NCI-H2196 treated with DMSO at 0.1 percent for 48 hours (cell line): ENCODE data around the gene DEF6.
"Not testable (repeated sequence)": the region's sequence is repeated elsewhere in the genome, so short reads cannot be mapped to it uniquely, and the experiment has no call there.

Source experiments
- DNase-seq: peaks from one replicate; lab custom pipeline; 2025; ENCODE audit not compliant: unreplicated experiment; lab: John Stamatoyannopoulos, UW

The DEF6 gene

DNA sequence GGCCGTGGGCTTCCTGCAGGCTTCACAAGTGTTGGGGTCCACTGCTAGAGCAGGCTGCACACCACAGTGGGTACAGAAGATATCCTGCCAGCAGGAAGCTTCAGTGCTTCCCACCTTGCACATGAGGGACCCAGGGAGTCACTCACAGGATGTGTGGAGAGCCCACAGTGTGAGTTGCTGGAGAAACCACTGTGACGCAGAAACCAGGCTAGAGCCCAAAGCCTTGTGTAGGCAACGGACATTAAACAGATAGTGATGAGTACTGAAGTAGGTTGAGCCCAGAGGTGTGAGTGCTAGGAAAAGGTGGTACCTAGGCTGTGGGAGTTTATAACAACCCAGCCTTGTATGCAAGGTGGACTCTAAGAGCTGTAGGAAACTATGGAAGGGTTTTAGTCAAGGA is 18.9 kb upstream of the DEF6 start:
- no peak for DNase-seq

DNA sequence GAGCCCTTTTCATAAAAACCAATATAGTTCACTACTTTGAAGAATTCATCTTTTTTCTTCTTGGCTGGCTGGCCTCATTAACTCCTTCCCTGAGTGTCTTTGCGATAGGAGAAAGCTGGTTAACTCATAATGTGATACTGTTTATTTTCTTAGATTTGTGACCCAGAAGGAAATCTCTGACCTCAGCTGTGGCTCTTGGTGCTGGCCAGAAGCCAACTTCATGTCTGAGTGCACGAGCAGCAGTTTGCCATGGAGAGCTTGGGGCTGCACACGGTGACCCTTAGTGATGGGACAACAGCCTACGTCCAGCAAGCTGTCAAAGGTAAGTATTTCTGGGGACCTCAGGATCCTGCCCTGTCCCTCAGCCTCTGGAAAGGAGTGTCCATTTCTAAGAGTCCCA is 16.7 kb upstream of the DEF6 start:
- no peak for DNase-seq

DNA sequence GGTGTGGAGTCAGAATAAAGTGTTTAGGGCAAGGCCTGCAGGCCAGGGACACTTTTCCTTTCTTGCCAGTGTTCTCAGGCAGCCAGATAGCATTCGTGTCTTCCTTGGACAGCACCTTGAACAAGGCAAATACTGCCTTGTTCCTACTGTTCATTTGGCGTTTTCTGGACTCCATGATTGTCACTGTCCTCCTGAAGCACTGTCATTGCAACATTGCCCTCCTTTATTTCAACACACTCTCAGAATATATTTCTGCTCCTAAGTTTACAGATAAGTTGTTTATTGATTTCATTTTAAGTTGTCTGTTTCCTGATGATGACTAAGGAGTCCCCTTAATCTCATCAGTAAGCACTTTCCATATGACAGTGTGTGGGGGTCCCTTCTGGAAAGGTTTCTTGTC is 15.1 kb upstream of the DEF6 start:
- DNase-seq = no peak

DNA sequence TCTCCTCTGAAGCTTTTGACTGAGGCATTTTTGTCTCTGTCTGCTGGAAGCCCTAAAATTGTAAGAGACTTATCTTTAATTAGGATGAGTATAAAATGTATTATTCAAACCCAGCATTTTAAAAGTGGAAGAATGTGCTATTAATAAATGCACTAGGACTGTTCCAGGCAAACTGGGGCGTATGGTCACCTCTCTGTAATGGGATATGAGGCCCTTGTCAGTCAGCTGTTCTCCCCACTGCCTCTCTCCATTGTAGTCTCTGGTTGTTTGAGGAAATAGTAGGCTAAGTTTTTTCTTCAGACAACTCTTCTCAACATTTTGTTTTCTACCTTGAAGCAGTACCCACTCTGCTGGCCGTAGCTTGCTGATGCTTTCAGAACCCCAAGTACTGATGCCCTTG is 14.3 kb upstream of the DEF6 start:
- no peak for DNase-seq

DNA sequence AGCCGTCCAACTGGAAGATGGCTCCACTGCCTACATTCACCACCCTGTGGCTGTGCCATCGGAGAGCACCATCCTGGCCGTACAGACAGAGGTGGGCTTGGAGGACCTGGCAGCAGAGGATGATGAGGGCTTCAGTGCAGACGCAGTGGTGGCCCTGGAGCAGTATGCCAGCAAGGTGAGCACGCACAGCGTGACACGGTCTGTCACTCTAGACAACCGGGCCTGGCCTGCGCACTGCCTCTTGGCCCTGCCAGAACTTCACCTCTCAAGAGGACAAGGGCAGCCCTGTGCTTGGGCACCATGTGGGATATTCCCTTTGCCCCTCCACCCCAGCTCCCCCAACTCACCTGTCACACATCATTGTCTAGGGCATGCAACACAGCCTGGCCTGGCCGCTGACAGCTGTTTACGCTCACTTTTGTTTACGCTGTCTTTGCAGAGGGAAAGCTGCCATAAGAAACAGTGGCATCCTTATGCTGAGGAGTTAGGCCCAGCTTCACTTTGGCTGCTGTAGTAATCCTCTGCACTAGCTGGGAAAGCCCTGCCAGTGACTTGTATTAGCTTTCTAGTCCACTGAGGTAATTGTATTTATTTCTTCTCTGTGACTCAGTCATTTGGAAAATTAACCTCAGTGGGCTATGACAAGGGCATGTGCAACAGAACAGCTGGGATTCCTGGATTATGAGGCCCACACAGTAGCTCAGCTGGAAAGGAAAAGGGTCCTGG is 9.8 kb upstream of the DEF6 start:
- no peak for DNase-seq

DNA sequence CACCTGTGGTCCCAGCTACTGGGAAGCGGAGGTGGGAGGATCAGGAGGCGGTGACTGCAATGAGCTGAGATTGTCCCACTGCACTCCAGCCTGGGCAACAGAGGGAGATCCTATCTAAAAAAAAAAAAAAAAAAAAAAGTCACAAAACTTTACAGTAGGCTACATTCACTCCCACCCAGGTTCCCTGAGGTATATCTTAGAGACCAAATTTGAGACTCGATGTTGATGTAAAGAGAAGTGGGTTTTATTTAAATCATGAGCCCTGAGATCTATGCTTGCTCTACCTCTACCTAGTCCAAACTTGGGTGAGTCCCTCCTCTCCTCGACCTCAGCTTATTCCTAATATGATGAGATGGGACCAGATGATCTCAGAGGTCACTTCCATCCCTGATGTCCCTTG is 8.8 kb upstream of the DEF6 start:
- no peak for DNase-seq

DNA sequence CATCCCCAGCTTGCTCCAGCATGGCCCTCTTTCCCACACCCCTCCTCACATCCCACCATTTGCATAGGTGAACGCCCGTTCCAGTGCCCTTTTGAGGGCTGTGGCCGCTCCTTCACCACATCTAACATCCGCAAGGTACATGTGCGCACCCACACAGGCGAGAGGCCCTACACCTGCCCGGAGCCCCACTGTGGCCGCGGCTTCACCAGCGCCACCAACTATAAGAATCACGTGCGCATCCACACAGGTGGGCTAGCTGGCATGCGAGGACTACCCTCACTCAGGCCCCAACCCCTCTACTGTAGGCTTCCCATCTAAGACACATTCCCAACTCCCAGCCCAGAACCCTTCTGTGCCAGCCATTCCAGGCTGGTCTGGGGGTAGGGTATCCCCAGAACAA is 6.1 kb upstream of the DEF6 start:
- DNase-seq = no peak

DNA sequence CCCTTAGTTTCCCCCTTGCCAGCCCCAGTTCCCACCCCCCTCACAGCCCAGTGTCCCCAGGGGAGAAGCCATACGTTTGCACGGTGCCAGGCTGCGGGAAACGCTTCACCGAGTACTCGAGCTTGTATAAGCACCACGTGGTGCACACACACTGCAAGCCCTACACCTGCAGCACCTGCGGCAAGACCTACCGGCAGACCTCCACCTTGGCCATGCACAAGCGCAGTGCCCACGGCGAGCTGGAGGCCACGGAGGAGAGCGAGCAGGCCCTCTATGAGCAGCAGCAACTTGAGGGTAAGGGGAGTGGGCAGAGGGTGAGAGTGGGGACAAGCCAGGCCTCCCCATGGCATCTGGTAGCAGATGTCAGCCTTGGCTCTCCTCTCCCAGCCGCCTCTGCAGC is 5.1 kb upstream of the DEF6 start:
- no peak for DNase-seq

DNA sequence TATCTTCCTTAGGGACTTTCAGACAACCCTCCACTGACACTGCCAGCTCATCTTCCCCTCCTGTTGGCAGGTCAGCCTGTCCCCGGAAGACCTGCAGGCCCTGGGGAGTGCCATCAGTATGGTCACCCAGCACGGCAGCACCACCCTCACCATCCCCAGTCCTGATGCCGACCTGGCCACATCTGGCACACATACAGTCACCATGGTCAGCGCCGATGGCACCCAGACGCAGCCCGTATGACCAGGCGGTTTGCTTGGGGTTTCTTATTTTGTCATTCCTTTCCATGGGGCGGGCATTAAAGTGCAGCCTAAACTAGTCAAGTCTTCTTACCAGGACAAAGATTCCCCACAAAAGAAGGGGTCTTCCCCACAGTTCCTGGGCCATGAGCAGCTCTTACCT is 3.9 kb upstream of the DEF6 start:
- no peak for DNase-seq

DNA sequence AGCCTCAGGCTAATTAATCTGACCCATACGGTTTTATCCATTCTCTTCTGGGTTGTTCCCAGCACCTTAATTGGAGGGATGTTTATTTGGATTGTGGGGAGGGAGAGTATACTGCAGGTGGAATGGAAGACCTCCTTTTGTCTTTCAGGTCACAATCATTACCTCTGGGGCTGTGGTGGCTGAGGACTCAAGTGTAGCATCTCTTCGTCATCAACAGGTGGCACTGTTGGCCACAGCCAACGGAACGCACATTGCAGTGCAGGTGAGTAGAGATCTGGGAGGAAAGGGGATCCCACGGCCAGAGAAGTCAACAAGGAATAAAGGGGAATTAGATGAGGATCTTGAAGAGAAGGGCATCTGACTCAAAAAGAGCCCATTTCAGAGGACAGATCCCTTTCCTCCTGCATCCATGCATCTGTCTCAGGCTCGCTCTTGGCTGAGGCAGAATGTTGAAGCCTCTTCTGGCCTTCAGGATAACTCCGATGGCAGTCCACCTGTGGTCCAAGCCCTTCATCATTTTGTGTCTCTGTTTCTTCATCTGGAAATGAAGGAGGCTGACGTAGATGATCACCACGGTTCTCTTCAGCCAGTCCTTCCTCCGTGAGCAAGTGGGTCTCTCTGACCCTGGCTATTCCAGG is 3.2 kb upstream of the DEF6 start:
- DNase-seq = peak; percentile 7

DNA sequence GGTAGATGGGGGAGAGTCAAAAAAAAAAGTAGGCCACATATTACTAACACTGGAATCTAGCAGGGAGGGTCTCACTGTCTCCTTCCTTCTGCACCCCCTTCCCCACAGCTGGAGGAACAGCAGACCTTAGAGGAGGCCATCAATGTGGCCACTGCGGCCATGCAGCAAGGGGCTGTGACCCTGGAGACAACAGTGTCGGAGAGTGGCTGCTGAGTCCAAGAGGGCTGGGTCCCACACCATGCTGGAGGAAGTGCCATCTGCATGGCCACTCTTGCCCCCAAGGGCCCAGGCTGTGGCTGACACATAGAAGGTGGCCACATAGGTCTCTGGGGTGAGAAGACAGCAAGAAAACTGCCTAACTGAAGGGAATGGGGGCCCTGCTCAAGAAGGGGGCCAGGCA is 2.6 kb upstream of the DEF6 start:
- DNase-seq = no peak

DNA sequence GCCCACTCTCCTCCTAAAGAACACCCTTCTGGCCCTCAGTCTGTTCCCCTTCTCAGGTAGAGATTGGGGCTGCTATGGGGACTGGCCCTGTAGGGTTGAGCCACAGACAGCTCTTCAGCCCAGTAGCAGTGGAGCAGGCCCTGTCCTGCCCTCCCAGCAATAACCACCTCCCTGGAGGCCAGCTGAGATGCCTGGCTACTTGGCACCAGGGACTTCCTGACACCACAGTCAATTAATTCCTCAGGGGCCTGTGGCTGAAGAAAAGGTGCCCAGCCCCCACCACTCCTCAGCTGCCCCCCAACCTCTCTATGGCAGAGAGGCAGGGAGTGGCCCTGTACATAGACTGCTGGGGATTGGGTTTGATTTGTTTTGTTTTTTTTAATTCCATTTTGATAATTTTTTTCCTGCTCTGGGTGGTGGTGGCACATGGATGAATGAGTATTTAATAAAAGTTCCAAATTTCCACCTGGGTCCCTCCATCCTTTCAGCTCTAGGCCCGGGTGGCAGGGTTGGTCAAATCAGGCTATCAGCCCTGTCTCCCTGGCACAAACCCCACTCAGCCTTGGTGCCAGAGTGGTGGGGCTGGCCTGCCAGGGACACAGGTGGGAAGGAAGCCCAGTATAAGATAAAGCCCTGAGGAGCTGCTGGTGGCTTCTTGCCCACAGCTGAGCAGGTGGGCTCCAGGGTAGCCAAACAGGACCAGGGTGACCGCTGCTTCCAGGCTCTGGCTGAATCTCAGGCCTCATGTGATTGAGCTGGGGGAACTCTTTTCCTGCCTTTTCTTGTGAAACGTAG is 1.9 kb upstream of the DEF6 start:
- DNase-seq = no peak

DNA sequence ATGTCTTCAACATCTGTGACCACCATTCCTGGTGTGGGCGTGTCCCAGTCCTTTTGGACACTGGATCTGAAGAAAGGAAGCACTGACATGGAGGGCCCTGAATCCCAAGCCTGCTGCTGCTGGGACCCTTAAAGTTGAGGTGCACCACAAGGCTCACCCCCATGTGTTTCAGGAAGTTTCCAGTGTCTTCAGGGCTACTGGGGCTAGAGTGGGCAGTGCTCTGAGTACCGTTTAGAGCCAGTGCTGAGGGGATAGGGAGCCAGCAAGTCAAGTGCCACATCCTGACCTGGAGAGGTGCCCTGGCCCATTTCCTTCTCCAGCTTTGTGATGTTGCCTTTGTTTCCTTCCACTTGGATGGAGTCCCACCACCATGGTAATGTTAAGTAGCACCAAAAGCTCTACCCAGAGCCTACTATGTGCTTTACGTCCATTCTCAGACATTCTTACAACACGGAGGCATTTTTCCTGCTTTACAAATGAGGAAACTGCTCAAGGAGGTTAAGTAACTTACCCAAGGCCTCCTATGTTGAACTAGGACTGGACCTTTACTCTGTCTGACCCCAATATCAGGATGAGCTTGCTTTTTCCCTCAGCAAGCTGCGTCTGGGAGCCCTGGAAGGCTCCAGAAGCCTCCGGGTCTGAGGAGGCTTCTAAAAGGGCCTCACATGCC is 552 bp upstream of the DEF6 start:
- DNase-seq = no peak

DNA sequence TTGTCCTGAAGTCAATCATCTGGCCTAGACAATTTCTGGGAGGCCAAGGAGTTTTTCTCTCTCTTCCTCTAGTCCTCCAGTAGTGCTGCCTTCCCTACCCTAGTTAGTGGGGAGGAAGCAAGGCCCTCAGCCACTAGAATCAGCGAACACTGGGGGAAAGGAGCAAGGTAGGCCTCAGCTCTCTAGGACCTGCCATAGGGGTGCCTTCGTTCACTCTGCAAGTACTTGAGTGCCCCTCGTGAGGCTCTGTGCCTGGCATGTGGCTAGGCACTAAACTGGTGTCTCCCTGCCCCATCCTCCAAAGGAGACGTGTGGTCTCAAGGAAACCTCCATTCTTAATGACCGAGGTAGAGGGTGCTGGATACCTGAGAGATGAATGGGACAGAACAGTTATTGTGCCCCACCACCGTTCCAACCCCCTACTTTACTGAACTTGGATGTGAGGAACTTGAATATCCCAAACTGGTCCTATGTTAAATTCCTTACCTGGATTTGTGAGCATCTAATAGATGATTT is 1.1 kb downstream of the DEF6 start:
- no peak for DNase-seq

DNA sequence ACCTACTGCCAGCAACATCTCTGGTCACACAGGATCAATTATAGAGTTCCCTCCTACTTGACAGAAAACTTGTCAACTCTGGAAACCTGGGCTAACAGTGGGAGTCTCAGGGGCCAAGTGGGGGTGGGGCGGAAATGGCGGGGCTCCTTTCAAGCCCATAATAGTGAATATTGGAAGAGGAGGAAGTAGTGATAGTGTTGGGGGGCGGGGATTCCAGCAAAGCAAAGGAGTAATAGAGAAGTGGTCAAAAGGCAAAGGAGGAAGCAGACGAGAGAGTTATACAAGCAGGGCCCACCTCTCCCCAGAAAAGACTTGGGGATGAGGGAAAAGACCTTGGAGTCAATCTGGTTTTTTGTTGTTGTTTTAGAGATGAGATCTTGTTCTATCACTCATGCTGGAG is 2.1 kb downstream of the DEF6 start:
- no peak for DNase-seq

DNA sequence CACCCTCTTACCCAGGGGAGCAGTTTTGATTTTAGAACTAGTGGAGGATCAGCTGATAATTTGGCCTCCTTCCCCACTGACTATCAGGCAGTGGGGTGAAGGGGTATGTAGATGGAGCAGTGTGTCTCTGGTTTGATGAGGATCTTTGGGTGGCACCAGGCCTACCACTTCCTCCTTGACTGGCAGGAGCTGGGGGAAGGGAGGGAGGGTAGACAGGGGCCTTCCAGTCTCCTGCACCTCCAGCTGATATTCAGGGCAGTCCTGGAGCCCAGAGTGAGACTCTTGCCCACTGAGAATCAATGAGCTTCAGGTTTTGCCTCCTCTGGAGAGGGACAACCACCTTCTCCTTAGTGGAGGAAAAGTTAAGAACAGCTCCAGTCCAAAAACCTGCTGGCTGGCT is 3.2 kb downstream of the DEF6 start:
- DNase-seq = no peak

DNA sequence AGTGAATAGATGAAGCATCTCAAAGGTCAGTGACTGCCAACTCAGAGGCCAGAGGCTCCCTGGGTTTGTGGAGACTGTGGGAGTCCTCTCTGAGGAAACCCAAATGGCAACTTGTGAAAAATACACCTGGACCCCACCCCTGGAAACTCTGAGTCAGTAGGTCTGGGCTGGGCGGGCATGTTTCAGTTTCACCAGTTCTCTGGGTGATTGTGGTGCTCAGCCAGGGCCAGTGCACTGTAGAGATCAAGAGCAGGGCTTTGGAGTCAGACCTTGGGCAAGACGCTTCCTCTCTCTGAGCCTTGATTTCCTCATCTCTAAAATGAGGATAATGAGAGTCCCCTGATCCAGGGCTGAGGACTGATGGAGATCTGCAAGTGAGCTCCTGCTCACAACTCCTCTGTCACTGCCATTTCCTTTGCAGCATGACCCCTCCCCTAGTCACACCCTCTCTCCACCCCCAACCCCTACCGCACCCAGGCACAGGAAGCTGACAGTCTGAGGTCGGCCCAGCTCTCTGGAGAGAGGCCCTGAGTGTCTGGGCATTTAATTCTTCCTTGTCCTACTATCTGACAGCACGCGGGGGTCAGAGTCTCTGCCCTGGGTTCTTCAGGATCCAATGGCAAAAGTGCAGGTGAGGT is 5.1 kb downstream of the DEF6 start:
- no peak for DNase-seq

DNA sequence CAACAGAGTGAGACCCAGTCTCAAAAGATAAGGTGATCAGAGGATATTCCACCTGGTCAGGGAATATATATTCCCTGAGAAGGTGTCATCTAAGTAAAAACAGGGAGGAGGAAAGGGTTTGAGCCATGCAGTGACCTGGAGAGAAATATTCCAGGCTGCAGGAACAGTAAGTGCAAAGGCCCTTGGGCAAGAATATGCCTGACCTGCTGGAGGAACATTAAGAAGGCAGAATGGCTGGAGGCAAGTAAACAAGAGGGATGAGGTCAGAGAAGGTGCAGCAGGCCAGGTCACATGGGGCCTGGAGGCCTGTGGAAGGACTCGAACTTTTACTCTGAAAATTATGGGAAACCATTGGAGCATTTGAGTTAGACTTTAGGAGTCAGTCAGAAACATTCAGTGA is 6.7 kb downstream of the DEF6 start:
- DNase-seq = no peak

DNA sequence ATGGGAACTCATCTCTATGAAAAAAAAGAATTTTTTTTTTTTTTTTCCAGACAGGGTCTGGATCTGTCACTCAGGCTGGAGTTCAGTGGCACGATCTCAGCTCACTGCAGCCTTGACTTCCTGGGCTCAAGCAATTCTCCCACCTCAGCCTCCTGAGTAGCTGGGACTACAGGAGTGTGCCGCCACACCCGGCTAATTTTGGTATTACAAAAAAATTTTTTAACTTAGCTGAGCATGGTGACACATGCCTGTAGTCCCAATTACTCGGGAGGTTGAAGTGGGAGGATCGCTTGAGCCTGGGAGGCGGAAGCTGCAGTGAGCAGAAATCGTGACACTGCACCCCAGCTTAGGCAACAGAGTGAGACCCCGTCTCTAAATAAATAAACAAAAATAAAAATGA is 7.5 kb downstream of the DEF6 start:
- DNase-seq = no peak

DNA sequence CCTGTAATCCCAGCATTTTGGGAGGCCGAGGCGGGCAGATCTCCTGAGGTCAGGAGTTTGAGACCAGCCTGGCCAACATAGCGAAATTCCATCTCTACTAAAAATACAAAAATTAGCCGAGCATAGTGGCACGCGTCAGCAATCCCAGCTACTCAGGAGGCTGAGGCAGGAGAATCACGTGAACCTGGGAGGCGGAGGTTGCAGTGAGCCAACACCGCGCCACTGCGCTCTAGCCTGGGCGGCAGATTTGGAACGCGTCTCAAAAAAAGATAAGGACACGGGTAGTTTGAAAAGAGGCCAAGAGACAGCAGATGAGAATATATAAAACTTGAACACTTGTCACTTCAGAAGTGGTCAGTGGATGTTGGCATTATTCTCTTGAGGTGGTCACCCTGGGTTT is 9.5 kb downstream of the DEF6 start:
- DNase-seq = not testable (repeated sequence)

DNA sequence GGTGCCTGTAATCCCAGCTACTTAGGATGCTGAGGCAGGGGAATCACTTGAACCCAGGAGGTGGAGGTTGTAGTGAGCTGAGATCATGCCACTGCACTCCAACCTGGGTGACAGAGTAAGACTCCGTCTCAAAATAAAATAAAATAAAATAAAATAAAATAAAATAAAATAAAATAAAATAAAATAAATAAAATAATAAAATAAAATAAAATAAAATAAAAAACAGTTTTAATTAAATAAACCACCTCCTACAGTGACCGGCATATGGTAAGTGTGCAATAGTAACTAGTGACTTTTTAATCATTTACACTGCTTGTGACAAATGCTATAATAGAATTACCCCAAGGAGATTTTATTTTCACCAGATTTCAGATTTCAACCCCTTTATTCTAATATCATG is 10.9 kb downstream of the DEF6 start:
- not testable (repeated sequence) for DNase-seq
